NCI-H2081 treated with DMSO at 0.1 percent for 48 hours (cell line): ENCODE measurements around the gene KIRREL3.
A peak's percentile ranks its signal among the peaks of the same experiment; 100 is the strongest.

Experiments
- DNase-seq: peaks from one replicate; lab custom pipeline; 2025; lab: John Stamatoyannopoulos, UW

Gene KIRREL3

DNA sequence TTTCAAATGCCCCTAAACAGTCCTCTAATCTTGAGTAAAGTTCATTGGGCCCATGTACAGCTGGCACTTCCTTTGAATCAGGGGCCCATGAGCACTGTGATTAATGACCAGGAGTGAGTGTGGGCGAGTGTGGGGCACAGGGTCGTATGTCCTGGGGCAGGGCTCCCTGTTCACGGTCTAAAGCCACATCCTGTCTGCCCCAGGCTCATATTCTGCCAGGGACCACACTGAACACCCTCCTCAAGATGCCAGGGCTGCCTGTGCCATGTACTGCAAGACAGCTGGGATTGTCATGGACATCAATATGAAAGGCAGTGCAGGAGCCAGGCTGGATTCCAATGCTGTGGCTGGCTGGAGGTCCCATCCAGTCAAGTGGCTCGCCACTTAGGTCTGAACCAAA is 130.5 kb downstream of the KIRREL3 start:
- no peak for DNase-seq

DNA sequence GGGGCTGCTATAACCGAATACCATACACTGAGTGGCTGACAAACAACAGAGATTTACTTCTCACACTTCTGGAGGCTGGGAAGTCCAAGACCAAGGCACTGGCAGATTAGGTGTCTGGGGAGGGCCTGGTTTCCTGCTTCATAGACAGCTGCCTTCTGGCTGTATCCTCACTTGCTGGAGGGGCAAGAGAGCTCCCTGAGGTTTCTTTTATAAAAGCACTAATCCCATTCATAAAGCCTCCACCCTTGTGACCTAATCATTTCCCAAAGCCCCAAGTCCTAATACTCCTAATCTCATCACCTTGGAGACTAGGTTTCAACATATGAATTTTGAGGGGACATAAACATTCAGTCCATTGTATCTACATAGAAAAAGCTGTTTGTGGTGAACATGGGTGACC is 131.8 kb downstream of the KIRREL3 start:
- no peak for DNase-seq

DNA sequence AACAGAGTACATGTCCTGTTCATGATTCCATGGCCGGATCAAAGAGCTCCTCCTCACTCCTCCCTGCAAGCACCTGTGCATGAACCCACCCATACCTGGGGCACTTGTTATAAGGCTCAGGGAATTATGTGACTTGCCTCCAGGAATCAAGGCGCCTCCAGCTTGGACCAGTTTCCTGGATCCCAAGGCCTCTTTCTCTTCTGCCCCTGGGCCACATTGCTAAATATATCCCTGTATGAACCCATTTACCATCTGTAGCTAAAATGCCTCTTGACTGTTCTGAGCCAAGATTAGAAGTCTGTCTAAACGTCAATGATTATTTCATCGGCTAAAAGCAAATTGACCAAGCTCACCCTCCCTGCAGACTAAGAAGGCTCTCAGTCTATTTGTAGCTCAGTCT is 135.6 kb downstream of the KIRREL3 start:
- no peak for DNase-seq

GRCh38 chr11:126863294-126863997 is 137.1 kb downstream of the KIRREL3 start:
- DNase-seq, result no peak

DNA sequence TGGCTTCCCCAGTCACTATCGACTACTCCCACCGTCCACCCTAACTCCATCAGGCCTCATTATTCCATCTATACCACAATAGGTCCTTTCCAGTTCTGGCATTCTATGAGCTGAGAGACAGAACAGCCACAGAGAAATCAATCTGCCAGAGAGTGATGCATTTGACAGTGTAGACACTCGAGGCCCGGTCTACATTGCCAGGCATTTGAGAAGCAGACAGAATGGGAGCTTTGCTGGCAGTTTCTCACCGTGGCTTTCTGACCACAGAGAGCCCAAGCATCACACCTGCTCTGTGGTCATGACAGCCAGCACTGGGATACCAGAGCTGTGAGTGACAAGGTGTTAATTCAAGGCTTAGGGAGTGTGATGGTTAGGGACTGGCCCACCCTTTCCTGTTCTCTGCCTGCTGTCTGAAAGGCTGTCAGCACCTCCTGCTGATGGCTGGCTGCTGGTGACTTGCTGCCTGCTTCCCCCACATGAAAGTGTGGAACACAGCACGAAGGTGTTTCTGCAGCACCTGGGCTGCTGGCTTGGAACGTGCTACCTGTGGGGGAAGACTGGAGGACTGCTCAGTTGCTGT is 137.8 kb downstream of the KIRREL3 start:
- DNase-seq, result peak; percentile 19

DNA sequence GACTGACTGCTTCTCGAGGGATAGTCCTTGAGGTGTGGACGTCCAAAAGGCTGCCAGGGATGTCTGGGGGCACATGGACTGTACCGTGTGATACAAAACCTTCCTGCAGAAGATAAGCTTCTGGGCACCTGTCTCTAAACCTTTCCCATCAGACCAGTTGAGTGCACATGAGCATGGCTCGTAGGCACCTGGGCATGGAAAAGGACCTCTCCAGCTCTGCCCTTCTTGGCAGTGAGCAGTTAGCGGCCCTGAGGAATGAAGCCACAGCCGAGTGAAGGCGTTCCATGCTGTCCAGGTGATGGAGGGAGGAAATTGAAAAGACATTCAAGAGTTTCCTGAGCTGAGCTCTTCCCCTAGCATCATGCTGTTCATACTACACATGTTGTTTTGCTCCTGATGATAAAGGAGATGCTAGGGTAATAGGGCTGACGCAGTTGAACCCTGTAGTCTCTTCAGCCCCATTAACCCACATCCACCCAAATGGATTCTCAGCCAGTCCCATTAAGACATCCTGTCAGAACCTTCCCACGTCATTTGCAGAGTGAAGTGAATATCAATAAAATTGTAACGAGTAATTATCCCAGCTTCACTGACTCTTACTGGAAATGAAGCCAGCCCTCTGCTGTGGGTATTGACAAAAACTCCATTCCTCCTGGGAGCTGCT is 138.6 kb downstream of the KIRREL3 start:
- no peak for DNase-seq

- peak; percentile 97 for DNase-seq
Observed at GRCh38 chr11:126857860-126858808, 142.4 kb downstream of the KIRREL3 start.

DNA sequence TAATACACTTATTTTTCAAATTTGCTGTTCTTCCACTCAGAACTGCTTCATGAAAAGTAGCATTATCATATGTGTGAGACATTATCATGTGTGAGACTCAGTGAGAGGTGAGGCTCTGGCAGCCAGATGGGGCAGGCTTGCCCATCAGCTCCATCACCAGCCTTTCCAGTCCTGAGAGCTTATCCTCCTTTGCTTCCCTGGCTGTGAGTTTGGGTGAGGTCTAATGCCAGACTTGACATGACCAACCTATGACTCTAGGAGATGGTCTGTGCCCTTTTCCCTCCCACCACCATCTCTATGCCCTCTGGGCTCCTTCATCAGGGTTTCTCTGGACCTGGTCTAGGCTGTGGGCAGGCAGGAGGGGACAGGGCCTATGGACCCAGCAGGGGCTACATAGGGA is 145.0 kb downstream of the KIRREL3 start:
- DNase-seq, result no peak

DNA sequence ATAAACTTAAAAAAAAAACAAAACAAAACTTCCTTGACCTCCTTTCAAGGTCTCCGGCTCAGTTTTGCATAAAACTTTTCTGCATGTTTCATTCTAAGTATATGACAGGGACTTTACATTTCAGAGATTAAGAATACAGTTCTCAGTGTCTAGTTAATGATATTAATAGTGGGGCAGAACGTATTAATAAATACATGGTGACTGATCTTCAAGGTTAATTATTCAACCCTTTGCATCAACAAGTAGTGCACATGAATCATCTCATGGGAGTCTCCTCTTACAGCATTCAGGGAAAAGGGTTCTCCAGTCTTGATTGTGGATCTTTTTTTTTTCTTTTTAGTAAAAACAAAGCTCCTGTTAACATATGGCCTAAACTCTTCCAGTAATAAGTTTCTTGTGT is 146.8 kb downstream of the KIRREL3 start:
- DNase-seq, result no peak

GRCh38 chr11:126844789-126845188 is 155.8 kb downstream of the KIRREL3 start:
- DNase-seq, result no peak

- no peak for DNase-seq
Observed at GRCh38 chr11:126843096-126843495, 157.5 kb downstream of the KIRREL3 start.

DNA sequence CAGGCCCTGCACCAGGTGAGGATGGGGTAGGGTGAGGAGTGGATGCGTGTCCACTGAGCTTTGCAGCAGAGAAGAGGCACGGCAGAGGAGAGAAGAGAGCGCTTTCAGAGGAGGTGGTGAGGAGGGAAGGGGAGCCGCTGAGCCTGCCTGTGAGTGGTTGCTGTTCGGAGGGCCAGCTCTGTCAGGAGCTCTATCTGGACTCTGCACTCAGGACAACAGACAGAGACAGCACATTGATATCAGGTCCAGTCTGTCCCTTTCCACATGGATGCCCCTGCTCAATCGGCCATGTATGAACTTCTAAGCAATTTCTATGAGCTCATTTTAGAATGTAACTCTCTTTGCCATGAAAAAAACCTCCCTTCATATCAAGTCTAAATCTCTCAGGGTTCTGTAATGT is 158.6 kb downstream of the KIRREL3 start:
- no peak for DNase-seq

DNA sequence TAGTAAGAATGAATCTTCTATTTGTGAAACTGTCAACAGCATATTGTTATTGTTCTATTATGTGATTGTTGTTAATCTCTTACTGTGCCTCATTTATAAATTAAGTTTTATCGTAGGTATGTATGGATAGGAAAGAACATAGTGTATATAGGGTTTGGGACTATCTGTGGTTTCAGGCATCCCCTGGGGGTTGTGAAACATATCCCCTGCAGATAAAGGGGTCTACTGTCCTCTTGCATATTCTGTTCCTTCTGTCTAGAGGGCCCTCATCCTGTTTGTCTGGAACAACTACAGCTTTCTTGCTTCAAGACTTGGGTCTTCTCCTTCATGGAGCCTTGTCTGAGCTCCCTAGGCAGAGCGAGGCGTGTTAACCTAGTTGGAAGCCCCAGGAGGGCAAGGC is 159.6 kb downstream of the KIRREL3 start:
- DNase-seq, result no peak

DNA sequence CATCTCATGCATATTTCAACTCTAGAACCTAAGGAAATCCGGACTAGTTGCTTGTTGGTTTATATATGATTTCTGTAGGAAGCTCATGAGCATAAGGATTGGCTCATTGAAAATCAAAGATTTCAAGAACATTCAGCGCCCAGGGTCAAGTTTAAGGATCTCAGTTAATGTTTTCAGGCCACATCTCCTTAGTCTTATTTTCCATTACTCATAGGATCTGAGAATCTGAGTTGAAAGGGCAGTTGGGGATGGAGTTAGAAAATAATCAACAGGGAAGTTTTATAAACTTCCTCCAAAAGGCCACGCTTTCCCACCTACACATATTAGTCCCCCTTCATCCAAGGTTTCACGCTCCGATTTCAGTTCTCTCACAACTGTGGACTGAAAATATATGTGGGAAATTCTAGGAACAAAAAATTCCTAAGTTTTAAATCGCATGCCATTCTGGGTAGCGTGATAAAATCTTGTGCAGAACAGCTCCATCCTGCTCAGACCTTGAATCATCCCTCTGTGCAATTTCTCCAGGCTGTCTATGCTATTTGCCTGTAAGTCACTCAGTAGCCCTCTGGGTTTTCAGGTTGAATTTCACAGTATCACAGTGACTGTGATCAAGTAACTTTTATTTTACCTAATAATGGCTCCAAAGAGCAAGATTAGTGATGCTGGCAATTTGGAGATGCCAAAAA is 160.2 kb downstream of the KIRREL3 start:
- DNase-seq, result no peak

- no peak for DNase-seq
Observed at GRCh38 chr11:126839496-126839895, 161.1 kb downstream of the KIRREL3 start.

- no peak for DNase-seq
Observed at GRCh38 chr11:126838779-126839178, 161.8 kb downstream of the KIRREL3 start.

- no peak for DNase-seq
Observed at GRCh38 chr11:126837581-126837980, 163.0 kb downstream of the KIRREL3 start.

GRCh38 chr11:126834573-126834972 is 166.0 kb downstream of the KIRREL3 start:
- DNase-seq, result no peak

DNA sequence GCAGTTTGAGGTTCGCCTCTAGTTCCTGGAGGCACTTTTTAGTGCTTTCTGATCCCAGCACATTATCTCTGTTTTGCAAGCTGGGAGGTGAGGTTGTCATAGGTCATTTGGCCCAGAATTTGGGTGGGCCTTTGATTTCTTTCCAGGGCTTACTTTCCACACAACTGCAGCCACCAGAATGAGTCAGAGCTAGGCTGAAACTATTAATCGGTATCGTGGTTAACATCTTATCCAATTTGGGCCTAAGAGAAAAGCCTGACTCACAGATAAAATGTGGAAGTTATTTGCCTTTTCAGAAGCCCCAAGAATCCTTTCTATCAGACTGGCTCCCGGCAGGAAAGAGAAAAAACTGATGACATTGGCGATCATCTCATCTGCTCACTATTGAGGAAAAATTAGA is 166.4 kb downstream of the KIRREL3 start:
- DNase-seq, result no peak

DNA sequence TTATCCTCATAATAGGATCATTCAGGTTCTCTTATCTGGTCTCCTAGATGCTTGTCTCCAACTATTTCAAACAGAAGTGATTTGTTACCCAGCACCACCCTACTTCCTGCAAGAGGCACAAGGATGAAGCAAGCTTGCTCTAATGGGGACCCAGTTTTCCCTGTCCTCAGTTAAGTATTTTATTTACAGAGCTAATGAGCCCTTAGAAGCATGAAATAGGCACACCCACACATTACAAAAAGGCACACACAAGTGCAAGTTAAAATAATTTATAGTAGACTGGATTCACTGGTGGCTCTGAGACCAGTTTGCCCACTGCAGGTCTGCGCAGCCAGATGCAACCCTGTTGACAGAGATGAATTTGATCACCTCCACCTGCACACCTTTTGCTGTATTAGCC is 167.5 kb downstream of the KIRREL3 start:
- no peak for DNase-seq

DNA sequence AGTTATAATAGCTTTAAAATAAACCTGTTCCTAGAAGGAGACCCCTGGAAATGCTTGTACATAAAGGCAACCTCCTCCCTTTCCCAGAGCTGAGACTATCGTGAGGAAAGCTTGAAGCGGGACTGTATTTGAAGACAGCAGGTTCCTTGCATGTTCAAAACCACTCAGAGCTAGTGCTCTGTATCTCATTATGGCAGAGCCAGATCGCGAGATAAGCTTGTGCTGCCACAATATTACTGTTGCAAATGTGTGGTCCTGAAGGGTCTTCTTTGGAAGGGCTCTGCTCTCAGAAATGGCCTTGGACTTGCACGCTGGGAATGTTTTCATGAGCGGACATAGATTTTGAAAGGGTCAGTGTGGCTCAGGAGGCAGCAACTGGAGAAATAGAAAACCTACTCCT is 168.2 kb downstream of the KIRREL3 start:
- no peak for DNase-seq
